Right hindlimb (tissue), 1 donor: ENCODE results near the gene MECP2.

Experiments used
- DNase-seq: peaks from one replicate; pipeline ENCODE4 v3.0.0-alpha.2; 2018

MECP2 gene

DNA sequence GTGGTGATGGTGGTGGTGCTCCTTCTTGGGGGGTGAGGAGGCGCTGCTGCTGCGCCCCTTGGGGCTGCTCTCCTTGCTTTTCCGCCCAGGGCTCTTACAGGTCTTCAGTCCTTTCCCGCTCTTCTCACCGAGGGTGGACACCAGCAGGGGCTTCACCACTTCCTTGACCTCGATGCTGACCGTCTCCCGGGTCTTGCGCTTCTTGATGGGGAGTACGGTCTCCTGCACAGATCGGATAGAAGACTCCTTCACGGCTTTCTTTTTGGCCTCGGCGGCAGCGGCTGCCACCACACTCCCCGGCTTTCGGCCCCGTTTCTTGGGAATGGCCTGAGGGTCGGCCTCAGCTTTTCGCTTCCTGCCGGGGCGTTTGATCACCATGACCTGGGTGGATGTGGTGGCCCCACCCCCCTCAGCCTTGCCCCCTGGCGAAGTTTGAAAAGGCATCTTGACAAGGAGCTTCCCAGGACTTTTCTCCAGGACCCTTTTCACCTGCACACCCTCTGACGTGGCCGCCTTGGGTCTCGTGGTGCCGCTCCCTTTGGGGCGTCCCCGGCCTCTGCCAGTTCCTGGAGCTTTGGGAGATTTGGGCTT is 66.7 kb downstream of the MECP2 start:
- no peak for DNase-seq

DNA sequence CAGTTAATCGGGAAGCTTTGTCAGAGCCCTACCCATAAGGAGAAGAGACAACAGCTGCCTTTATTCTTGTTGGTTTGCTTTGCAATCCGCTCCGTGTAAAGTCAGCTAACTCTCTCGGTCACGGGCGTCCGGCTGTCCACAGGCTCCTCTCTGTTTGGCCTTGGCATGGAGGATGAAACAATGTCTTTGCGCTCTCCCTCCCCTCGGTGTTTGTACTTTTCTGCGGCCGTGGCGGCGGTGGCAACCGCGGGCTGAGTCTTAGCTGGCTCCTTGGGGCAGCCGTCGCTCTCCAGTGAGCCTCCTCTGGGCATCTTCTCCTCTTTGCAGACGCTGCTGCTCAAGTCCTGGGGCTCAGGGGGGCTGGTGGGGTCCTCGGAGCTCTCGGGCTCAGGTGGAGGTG is 67.3 kb downstream of the MECP2 start:
- no peak for DNase-seq

DNA sequence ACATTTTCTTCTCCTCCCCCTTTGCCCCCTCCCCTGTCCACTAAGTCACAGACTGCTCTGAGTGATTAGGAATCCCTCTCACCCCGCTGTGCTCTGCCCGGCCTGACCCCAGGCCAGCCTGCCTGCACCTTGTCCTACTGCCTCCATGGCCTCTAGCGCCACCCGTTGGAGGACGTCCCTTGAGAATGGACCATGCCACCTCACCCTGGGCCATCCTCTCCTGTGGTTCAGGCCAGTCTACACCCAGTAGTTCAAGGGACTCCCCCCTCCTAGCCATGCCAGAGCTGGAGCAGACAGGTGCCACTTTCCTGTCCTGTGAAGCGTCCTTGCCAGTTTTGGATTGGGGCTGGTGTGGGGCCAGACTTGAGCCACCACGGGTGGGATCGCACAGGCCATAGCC is 68.1 kb downstream of the MECP2 start:
- DNase-seq = no peak

GRCh38 chrX:154028502-154029184 is 68.9 kb downstream of the MECP2 start:
- no peak for DNase-seq

GRCh38 chrX:154027986-154028385 is 69.5 kb downstream of the MECP2 start:
- DNase-seq = no peak

- no peak for DNase-seq
Observed at GRCh38 chrX:154027022-154027402, 70.5 kb downstream of the MECP2 start.

GRCh38 chrX:154026136-154027021 is 71.1 kb downstream of the MECP2 start:
- no peak for DNase-seq

DNA sequence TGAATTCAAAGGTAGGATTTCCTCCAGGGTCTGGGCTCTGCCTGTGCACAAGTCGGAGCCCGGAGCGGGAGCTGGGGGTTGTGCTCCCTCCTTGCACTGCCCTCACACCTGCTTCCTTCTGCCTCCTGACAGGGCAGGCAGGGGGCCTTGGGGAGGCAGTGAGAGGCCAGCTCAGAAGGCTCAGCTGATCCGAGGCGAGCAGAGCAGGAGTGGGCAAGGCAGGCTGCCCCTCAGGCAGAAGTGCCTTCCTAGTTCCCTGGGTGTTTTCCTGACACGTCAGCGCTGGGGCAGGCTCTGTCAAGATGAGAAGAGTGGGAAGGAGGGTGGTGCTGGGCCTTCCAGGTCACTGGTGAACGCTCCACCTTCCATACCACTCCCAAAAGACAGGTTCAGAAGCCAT is 72.3 kb downstream of the MECP2 start:
- DNase-seq = no peak

DNA sequence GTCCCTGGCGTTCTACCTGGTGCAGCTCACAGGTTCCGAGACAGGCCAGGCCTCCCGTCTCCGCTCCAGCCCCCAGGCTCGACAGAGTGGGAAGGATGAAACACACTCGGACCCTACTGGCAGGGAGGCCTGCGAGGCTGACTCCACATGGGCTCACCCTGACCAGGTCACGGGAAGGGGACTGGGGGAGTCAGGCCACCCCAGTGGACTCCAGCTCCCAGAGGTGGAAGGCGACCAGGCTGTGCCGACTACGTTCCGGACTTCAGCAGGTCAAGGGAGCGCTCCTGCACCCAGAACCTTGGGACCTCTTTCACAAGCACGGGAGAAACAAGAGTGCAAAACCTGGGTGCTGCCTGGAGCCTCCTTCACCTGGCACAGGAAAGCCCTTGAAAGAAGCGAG is 73.2 kb downstream of the MECP2 start:
- no peak for DNase-seq

DNA sequence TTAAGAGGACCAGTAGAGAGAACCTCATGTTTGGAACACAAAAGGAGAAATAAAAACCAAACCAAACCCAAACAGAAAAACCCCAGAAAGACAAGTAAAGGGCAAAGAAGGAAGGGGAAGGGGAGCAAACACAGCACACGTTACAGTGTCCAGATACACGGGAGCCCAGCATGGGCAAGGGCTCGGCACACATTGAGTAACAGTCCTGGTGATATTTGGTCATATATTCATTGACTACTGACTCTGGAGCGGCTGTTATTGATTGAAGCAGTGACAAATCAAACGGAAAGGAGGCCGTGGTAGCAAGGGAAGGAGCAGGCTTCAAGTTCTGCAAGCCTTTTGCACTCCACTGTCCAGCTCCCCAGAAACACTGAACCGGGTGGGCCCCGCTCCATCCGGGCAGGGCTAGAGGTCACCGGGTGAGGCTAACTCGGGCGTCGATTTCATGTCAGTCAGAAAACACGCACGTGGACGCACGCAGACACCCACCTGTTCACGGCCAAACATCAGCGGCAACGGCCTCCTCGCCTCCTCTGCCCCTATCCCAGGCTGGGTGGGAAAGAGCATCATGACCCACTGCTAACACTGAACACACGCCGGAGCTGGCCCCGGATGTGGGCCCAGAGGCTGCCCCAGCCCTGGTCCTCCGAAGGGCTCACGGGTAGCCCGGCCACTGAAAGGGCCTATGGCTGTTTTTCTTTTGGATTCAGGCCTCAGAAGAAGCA is 74.1 kb downstream of the MECP2 start:
- no peak for DNase-seq

DNA sequence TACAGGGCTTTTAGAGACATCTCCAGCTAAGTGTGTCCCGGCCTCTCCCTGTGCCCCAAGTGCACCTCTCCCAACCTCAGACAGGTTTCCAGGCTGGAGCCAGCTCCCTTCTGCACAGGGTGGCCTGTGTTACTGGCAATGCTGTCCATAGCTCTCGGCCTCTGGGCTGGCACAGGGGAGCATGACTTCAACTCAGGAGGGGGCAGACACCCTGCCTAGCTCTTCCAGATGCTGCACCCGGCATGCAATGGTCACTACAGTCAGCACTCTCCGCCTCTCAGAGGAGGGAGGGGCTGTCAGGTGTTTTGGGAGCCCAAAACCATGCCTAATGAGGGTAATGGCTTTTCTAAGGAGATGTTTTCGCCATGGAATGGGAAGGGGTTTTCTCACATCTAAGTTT is 75.4 kb downstream of the MECP2 start:
- DNase-seq = no peak

- no peak for DNase-seq
Observed at GRCh38 chrX:154021131-154021611, 76.3 kb downstream of the MECP2 start.

DNA sequence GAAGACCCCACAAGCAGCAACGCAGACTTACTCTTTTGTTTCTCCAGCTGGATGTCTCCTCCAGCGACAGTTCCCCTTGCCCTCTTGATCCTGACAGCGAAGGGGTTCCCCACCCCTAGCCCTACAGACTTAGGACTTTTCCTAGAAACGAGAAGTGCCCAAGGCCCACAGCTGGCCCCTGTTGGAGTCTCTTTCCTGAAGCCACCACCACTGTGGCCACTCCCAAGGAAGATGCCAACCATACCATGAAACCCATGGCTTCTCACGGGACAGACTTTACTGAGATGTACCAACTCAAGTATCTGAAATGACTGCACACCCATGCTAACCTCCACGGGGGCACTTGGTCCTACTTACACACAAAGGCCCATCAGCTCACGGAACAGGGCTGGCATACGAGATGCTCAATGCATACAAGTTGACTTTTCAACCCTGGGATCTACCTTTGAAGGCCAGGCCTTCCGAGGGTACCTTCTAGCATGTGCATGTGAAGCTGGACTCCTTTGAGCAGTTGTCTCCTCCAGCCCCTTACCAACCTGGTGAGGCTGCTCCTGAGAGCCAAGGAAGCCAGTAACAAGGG is 76.9 kb downstream of the MECP2 start:
- no peak for DNase-seq

- DNase-seq = peak; percentile 62
Observed at GRCh38 chrX:154019633-154020528, 77.6 kb downstream of the MECP2 start, which contains the start of gene IRAK1. Gene IRAK1 (minus strand): TSS chrX:154019902. CDS start chrX:154019812, 90 bp downstream.

DNA sequence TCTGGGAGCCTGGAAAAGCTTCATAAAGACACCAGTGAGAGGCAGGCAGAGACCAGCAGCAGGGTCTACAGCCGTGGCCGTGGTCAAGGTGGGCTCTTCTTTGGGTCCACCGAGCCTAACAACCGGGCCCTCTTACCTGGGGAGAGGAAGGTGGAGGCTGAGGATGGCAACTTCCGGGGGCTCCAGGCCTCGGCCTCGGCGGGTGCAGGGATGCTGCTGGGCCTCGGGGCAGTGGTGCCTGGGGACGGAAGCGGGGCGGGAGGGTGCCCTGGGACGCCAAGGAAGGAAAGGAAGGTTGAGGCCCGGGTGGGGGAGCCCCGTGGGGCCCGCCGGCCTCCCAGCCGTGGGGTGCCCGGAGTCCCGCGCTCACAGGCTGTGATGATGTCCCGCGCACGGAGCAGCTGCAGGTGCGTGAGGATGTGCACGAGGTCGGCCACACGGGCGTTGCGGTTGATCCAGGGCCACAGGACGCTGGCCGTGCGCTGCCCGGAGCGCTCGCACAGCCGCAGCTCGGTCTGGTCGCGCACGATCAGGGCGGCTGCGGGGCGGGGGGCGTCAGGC is 78.4 kb downstream of the MECP2 start:
- DNase-seq = no peak

- no peak for DNase-seq
Observed at GRCh38 chrX:154018518-154019060, 78.9 kb downstream of the MECP2 start.

DNA sequence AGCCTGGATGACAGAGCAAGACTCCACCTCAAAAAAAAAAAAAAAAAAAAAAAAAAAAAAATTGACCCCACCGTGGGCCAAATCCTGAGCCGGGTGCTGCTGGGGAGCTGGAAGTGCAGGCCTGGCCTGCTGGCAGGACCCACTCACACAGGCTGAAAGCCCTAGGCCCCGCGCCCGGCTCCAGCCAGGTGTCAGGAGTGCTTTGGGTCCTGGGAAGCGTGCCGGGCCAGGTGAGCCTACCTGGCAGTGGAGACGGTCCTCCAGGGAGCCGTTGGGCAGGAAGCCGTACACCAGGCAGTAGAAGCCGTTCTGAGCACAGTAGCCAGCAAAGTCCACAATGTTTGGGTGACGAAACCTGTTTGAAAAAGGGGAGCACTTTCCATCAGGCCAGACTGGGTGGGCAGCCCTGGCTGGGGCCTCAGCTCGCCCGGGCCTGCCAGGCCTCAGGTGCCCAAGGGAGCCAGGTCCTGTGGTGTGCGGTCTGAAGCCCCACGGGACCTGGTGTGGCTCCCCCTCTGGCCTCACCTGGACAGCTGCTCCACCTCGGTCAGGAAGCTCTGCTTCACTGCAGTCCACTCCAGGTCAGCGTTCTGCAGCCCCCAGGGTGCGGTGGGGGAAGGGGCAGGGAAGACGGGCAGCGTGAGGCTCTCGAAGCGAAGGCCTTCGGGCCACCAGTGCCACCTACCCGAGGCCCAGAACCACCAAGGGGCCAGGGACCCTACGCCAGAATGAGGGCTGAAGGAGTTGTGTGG is 79.6 kb downstream of the MECP2 start:
- DNase-seq = no peak

DNA sequence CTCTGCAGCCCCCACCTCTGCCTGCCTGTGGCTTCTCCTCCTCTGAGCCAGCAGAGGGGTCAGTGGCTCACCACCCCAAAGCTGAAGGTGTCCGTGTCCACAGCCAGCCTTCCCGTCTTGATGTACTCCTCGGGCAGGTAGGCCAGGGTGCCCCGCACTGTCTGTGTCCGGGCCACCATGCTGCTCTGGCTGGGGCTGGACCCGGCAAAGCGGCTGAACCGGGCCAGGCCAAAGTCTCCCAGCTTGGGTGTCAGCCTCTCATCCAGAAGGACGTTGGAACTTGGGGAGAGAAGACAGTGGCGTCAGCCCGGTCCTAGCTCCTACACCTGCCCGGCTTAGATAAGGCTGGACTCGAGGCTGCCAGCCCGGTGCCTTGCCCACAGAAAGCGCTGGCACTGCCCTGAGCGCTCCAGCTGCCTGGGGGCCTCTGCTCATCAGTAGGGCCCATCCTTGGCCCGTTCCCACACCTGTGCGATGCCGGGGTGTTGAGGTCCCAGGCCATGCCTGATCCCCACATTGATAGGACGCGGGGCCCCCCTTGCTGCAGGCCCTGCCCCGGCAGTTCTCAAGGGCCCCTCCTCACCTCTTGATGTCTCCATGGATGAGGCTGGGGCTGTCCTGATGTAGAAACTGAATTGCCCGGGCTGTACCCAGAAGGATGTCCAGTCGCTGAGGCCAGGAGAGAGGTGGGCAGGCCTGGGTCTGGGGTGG is 81.0 kb downstream of the MECP2 start:
- no peak for DNase-seq

GRCh38 chrX:154015581-154016264 is 81.8 kb downstream of the MECP2 start:
- DNase-seq = no peak
